HepG2 (cell line): ENCODE results near the gene PLD1.

ENCODE experiments used
- CBX5 ChIP-seq: sonication (generic); formaldehyde crosslinking; IDR thresholded peaks from 2 replicates; pipeline ENCODE4 v1.4.0; 2020; ENCODE audit warnings: missing genetic modification reagents, borderline replicate concordance
- POLR2A ChIP-seq, 2 experiments: IDR thresholded peaks; 2 replicates each; pipeline ENCODE4 v1.6.1; 2011; ENCODE audit warnings: low read depth in 2 of 2, low read length in 2 of 2, mild to moderate bottlenecking in 1 of 2, moderate library complexity in 1 of 2; ENCODE audit not compliant: insufficient read depth in 1 of 2

DNA sequence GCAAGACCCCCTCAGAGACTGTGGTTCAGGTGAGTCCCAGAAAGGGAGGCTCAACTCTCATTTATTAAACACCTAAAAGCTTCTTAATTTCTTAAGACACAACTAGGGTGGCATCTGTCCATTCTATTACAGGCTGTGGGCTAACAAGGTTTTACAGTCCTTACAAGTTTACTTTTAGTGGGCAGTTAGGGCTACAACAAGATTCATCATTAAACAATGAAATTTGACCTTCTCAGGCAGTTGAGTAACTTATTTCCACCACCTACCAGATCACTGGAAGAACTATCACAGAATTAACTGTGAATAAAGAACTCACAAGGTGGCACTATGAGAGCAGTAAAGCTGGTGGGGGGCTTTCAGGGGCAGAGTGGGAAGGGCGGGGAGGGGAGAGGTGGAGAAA lies 132.6 kb downstream of the PLD1 start:
- no peak for TF ChIP-seq CBX5 (CRISPR knock-in tag)
- TF ChIP-seq POLR2A (IDR thresholded peaks at IDR 0.05; ENCODE audit: insufficient read depth in 1 of 2, low read depth in 2 of 2, low read length in 2 of 2) = no peak
